LNCAP (cell line): ENCODE measurements around the gene LTB4R2.

Experiments
- TF ChIP-seq, protein P1 (sequence below): fragments of 450-650 bp; IDR thresholded peaks from 2 replicates; pipeline ENCODE4 v1.5.1; 2017; ENCODE audit warnings: mild to moderate bottlenecking

Gene LTB4R2

DNA sequence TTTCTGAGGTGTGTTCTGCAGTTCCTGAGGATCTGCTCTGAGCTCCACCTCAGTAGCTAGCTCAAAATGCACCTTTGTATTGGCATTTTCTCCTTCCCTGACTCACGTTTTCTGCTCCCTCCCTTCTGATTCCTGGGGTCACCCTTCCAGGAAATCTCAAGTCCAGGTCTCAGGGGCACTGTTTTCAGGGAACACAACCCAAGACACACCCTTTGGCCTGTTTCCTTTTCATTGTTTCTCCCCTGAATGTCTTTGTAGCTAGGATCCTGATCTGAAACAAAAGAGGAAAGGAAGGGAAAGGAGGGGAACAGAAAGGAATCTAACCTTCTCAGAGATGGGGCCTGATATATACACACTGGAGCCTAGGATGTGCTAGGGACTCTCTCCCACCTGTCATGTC lies 37.2 kb downstream of the LTB4R2 start:
- TF ChIP-seq, protein P1, sequence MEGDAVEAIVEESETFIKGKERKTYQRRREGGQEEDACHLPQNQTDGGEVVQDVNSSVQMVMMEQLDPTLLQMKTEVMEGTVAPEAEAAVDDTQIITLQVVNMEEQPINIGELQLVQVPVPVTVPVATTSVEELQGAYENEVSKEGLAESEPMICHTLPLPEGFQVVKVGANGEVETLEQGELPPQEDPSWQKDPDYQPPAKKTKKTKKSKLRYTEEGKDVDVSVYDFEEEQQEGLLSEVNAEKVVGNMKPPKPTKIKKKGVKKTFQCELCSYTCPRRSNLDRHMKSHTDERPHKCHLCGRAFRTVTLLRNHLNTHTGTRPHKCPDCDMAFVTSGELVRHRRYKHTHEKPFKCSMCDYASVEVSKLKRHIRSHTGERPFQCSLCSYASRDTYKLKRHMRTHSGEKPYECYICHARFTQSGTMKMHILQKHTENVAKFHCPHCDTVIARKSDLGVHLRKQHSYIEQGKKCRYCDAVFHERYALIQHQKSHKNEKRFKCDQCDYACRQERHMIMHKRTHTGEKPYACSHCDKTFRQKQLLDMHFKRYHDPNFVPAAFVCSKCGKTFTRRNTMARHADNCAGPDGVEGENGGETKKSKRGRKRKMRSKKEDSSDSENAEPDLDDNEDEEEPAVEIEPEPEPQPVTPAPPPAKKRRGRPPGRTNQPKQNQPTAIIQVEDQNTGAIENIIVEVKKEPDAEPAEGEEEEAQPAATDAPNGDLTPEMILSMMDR = no peak

DNA sequence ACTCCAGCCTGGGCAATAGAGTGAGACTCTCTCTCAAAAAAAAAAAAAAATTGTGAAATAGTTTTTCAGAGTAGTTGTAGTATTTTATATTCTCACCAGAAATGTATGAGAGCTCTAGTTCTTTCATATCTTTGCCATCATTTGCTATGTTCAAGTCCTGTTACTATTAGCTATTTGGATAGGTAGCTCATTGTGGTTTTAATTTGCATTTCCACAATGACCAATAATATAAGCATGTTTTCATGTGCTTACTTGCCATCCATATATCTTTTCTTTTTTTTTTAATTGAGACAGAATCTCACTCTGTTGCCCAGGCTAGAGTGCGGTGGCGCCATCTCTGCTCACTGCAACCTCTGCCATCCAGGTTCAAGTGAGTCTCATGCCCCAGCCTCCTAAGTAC lies 38.2 kb downstream of the LTB4R2 start:
- TF ChIP-seq, protein P1 = no peak

DNA sequence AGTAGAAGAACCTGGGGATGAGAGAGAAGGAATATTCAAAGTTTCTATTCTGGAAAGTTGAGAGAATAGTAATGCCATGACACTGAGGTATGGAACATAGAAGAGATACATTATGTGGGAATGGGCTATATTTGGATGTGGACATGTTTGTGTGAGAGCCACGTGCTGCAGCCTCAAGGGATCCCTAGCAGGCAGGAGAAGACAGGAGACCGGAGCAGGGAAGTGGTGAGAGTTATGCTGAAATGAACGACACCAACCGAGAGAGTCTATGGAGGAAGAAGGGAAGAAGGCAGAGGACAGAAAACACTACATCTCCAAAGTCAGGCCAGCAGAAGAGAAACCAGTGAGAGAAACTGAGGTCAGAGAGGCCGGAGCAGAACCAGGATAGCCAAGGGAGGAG lies 39.8 kb downstream of the LTB4R2 start:
- TF ChIP-seq, protein P1 = no peak

DNA sequence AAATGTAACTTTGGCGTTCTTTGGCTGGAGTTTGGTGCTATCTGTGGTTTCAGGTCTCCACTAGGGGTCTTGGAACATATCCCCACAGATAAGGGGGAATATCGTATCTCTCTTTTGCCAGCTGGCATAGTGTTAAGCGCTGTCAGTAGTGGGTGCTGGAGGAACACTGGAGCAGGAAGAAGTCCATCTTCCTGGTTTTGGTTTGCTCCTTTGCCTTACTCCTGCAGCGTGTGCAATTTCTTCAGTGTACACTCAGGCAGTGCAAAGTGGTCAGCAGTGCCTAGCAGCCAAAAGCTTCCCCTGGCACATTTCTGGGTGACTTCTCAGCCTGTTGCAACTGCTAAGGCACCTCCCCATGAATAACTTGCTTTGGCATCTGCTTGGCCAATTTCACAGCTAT lies 41.6 kb downstream of the LTB4R2 start:
- TF ChIP-seq, protein P1 = no peak

DNA sequence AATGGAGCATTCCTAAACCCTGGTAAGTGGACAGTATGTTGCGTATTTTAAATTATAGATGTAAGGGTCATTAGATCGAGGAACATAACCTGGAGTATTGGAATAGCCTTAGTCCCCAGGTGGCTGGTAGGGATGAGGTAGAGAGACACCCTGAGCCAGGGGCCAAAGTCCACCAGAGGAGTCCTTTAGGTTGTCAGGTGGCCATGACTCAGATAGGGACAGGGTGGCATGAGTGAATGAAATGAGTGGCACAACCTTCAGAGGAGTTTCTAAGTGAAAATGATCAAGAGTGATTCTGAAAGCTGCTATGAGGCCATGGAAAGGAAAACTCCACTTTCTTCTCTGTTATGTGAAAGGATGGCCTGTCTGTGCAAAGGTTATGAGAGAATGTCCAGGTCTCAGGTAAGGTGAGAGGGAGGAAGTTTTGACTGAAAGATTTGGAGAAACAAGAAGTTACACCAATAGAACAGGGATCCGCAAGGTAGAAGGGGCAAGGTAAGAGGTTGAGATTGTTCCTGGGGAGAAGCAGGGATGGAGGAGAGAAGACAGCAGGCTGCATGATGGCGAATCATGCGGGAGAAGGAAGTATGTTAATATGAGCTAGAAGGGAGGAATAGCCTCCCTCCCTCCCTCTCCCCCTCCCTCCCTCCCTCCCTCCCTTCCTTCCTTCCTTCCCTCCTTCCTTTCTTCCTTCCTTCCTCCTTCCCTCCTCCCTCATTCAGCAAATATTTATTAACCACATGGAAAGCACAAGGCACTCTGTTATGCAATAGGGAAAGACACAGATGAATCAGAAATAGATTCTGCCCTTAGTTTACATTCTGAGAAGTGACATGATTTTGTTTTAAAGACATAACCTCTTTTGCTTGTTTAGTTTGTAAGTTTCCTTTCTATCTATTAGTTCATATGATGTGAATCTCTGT lies 43.9 kb downstream of the LTB4R2 start:
- TF ChIP-seq, protein P1 = no peak

- TF ChIP-seq, protein P1 = no peak
Observed at GRCh38 chr14:24355009-24355408, 45.1 kb downstream of the LTB4R2 start.

GRCh38 chr14:24356208-24356607 lies 46.3 kb downstream of the LTB4R2 start:
- TF ChIP-seq, protein P1 = no peak
